ENCODE results near the gene SLC4A1AP.

- TF ChIP-seq CTCF (IDR thresholded peaks at IDR 0.05), result no peak
- TF ChIP-seq POLR2A (IDR thresholded peaks at IDR 0.05), result no peak
These were observed 50.4 kb downstream of the SLC4A1AP start for GRCh38 chr2:27714053-27714452.

Data from adrenal gland (tissue), 5 donors.